ENCODE measurements around the gene FGF14.

- TF ChIP-seq CTCF (IDR thresholded peaks at IDR 0.05) (no peak), ZFX (IDR thresholded peaks at IDR 0.05; ENCODE audit: borderline replicate concordance) (no peak)
Observed at GRCh38 chr13:101784313-101784712, 617.5 kb downstream of the FGF14 start.

Data from 22Rv1 (cell line).